PC-9 (cell line): ENCODE data around the gene PLCL2.

Experiments
- CTCF ChIP-seq: fragments of 200-600 bp; sonication (generic); conservative IDR thresholded peaks from 2 replicates; pipeline ENCODE4 v1.6.1; 2017; ENCODE audit warnings: mixed run types, antibody characterized with exemption, mild to moderate bottlenecking, moderate library complexity
- EZH2 ChIP-seq: fragments of 200-600 bp; sonication (generic); IDR thresholded peaks from 2 replicates; pipeline ENCODE4 v1.8.0; 2017; ENCODE audit warnings: antibody characterized with exemption, low read depth

GRCh38 chr3:16883723-16884083, 1.1 kb upstream of the PLCL2 start:
- TF ChIP-seq CTCF (no peak), EZH2 (no peak)
